ENCODE measurements around the gene TGFBR3. TPM values are rescaled to one million over a fixed set of nuclear protein-coding genes. Genes with fewer than 3 reads are reported as not detected.

Gene TGFBR3
- total and polyA plus RNA-seq, 2 of the 13 experiments (the other 11 are each of a cell fraction or from before 2014, with no cell fraction given): 76.5 to 195 TPM

- TF ChIP-seq TMF1 (CRISPR knock-in tag; IDR thresholded peaks at IDR 0.05; ENCODE audit: low read depth) (no peak), POGK (CRISPR knock-in tag; conservative IDR thresholded peaks at IDR 0.05) (no peak), SP140L (CRISPR knock-in tag; IDR thresholded peaks at IDR 0.05; ENCODE audit: borderline replicate concordance) (no peak)
Observed at GRCh38 chr1:91765880-91766443, 120.0 kb downstream of the TGFBR3 start (continued).

- ChIA-PET CTCF (ENCODE audit: low intra/inter-chr PET ratio, low total read pairs) (no interaction called here), POLR2A (interaction anchor here (1.5 kb wide), 1 partner anchor 28 kb away, joined by 3 read pairs; no protein-coding TSS in a partner anchor)
- intact Hi-C loops (cut with micrococcal nuclease; ENCODE audit: unreplicated experiment): loop anchor here (10.0 kb wide), 1 partner anchor 120 kb away; the partner anchor contains the start of gene TGFBR3
- no peaks in the 10 kb centered on the region for H3K9me3 ChIP-seq (ENCODE audit: low read length)
- 94% methylated on average over 4 of the region's 4 CpGs for WGBS (ENCODE audit: low lambda C conversion rate)
- no TSS peak for BruUV-seq (replicated peaks)
- no peak overlapping the region for H3K27ac ChIP-seq (ENCODE audit: extremely low read length, insufficient read depth, low read length)
- no peak for ATAC-seq
- H3K36me3 ChIP-seq (replicated peaks in 1 of 2; ENCODE audit: control insufficient read depth in 1 of 2, insufficient read depth in 2 of 2, low read length in 2 of 2): peaks cover 8 to 39% of the 10 kb centered on the region in 2 experiments
- DNase-seq (ENCODE audit: low spot score): no peak
- peaks cover 62% of the 10 kb centered on the region for H3K79me2 ChIP-seq (ENCODE audit: insufficient read depth, low read length)
- H4K20me1 ChIP-seq (ENCODE audit: insufficient read depth, low read length): peaks cover 6% of the 10 kb centered on the region; the same call in 1 of the 2 replicates
- H3K9ac ChIP-seq (ENCODE audit: insufficient read depth, low read depth, low read length): no peak overlapping the region
- no peak for FAIRE-seq
- H3K4me2 ChIP-seq (ENCODE audit: low read depth, low read length): no peak overlapping the region
- in situ Hi-C loops (cut with HindIII; ENCODE audit: extremely low pct_ligation_motif_present, low pct_unique_long_range_greater_than_20kb): no loop called here
- peaks cover 99% of the 10 kb centered on the region for H3K4me1 ChIP-seq (ENCODE audit: insufficient read depth, low read length)
- H3K4me3 ChIP-seq (replicated peaks in 1 of 3; ENCODE audit: insufficient read depth in 1 of 3, low read depth in 2 of 3, low read length in 3 of 3): no peak overlapping the region
- H3K27me3 ChIP-seq (ENCODE audit: control insufficient read depth in 1 of 2, insufficient read depth in 2 of 2, low read length in 2 of 2): no peaks in the 10 kb centered on the region
- TF ChIP-seq TEAD3 (CRISPR knock-in tag; optimal IDR thresholded peaks at IDR 0.05; ENCODE audit: borderline replicate concordance) (peak; percentile 17), RAD51 (IDR thresholded peaks at IDR 0.05; ENCODE audit: borderline replicate concordance) (no peak), MAFF (IDR thresholded peaks at IDR 0.05; ENCODE audit: low read depth, low read length) (no peak), GATAD2A (CRISPR knock-in tag; IDR thresholded peaks at IDR 0.05) (0 out of 2 replicates have a peak, but pooled peaks have one; percentile 16), FOXP1 (IDR thresholded peaks at IDR 0.05) (no peak), FOXP1 (CRISPR knock-in tag; IDR thresholded peaks at IDR 0.05) (peak; percentile 26; the same call in 1 of the 2 replicates)
- H2AFZ ChIP-seq (ENCODE audit: low read length): no peak overlapping the region
Observed at GRCh38 chr1:91765293-91765692, 120.7 kb downstream of the TGFBR3 start.
